ENCODE data around the gene LRRC61.

The LRRC61 gene

GRCh38 chr7:150323682-150324372 is 672 bp downstream of the LRRC61 start:
- no peak for TF ChIP-seq CTCF (IDR thresholded peaks at IDR 0.05)
- Histone ChIP-seq H3K9me3 (ENCODE audit: control insufficient read depth, low read length) (no peaks in the 10 kb centered on the region), H3K79me2 (peaks cover 9% of the 10 kb centered on the region), H3K9ac (peak overlapping the region; percentile 92), H3K4me1 (peaks cover 50% of the 10 kb centered on the region), H2AFZ (peak overlapping the region; percentile 48), H3K4me2 (ENCODE audit: low read length) (peak overlapping the region; percentile 92), H3K4me3 (ENCODE audit: low read depth, low read length) (peak overlapping the region; percentile 94), H3K27me3 (ENCODE audit: control insufficient read depth, insufficient read depth, low read length) (no peaks in the 10 kb centered on the region), H3K36me3 (ENCODE audit: control insufficient read depth, insufficient read depth, low read length) (no peaks in the 10 kb centered on the region), H3K27ac (peak overlapping the region; percentile 93)

GRCh38 chr7:150324373-150324961 is 1.3 kb downstream of the LRRC61 start:
- peaks cover 45% of the 10 kb centered on the region for H3K4me1 ChIP-seq
- H3K79me2 ChIP-seq = peaks cover 4% of the 10 kb centered on the region
- H2AFZ ChIP-seq = peak overlapping the region; percentile 48
- H3K4me3 ChIP-seq (ENCODE audit: low read depth, low read length) = peak overlapping the region; percentile 94
- no peak for TF ChIP-seq CTCF (IDR thresholded peaks at IDR 0.05)
- H3K27me3 ChIP-seq (ENCODE audit: control insufficient read depth, insufficient read depth, low read length) = no peaks in the 10 kb centered on the region
- peak overlapping the region; percentile 93 for H3K27ac ChIP-seq
- no peaks in the 10 kb centered on the region for H3K9me3 ChIP-seq (ENCODE audit: control insufficient read depth, low read length)
- H3K36me3 ChIP-seq (ENCODE audit: control insufficient read depth, insufficient read depth, low read length) = no peaks in the 10 kb centered on the region
- H3K4me2 ChIP-seq (ENCODE audit: low read length) = peak overlapping the region; percentile 92
- peak overlapping the region; percentile 33 for H3K9ac ChIP-seq

- no peaks in the 10 kb centered on the region for H3K36me3 ChIP-seq (ENCODE audit: control insufficient read depth, insufficient read depth, low read length)
- no peaks in the 10 kb centered on the region for H3K27me3 ChIP-seq (ENCODE audit: control insufficient read depth, insufficient read depth, low read length)
- H3K79me2 ChIP-seq = peaks cover 4% of the 10 kb centered on the region
- no peak overlapping the region for H2AFZ ChIP-seq
- peak overlapping the region; percentile 93 for H3K27ac ChIP-seq
- H3K4me2 ChIP-seq (ENCODE audit: low read length) = peak overlapping the region; percentile 92
- H3K9ac ChIP-seq = no peak overlapping the region
- H3K9me3 ChIP-seq (ENCODE audit: control insufficient read depth, low read length) = no peaks in the 10 kb centered on the region
- H3K4me1 ChIP-seq = peaks cover 38% of the 10 kb centered on the region
- H3K4me3 ChIP-seq (ENCODE audit: low read depth, low read length) = no peak overlapping the region
- no peak for TF ChIP-seq CTCF (IDR thresholded peaks at IDR 0.05)
These were observed 2.0 kb downstream of the LRRC61 start for GRCh38 chr7:150325110-150325611.

GRCh38 chr7:150325901-150326300 is 2.7 kb downstream of the LRRC61 start:
- Histone ChIP-seq H2AFZ (no peak overlapping the region), H3K9me3 (ENCODE audit: control insufficient read depth, low read length) (no peaks in the 10 kb centered on the region), H3K27me3 (ENCODE audit: control insufficient read depth, insufficient read depth, low read length) (no peaks in the 10 kb centered on the region), H3K79me2 (peaks cover 4% of the 10 kb centered on the region), H3K4me3 (ENCODE audit: low read depth, low read length) (no peak overlapping the region), H3K4me2 (ENCODE audit: low read length) (no peak overlapping the region), H3K27ac (no peak overlapping the region), H3K9ac (no peak overlapping the region), H3K36me3 (ENCODE audit: control insufficient read depth, insufficient read depth, low read length) (no peaks in the 10 kb centered on the region), H3K4me1 (peaks cover 30% of the 10 kb centered on the region)
- no peak for TF ChIP-seq CTCF (IDR thresholded peaks at IDR 0.05)
